ENCODE data around the gene PLA2G4E. TPM values are rescaled to one million over a fixed set of nuclear protein-coding genes. Genes with fewer than 3 reads are reported as not detected.

Gene PLA2G4E
- total RNA-seq, 8 experiments from 2014 or later = 0.08 to 0.52 (median 0.28) TPM; not detected in 4

- no peaks in the 10 kb centered on the region for H3K4me1 ChIP-seq (replicated peaks in 1 of 2)
- no peak overlapping the region for H3K4me3 ChIP-seq
- in situ Hi-C loops (cut with MboI; ENCODE audit: low pct_unique_long_range_greater_than_20kb in 2 of 9, low sequenced_read_pairs in 9 of 9, unreplicated experiment in 9 of 9) = loop anchor here in 2 of 9 experiments (25.0 kb wide), 1 partner anchor 153 kb away; no protein-coding TSS in a partner anchor
- WGBS, 10 experiments = 63 to 96% (median 81%) methylated on average over 3 to 8 of the region's 17 CpGs; no CpG with 5 or more reads in 2 of the 10 experiments
- ATAC-seq (replicated peaks in 6 of 8) = no peak
- no peak overlapping the region for H3K27ac ChIP-seq
Measured at GRCh38 chr15:41983621-41984571, 36.9 kb downstream of the PLA2G4E start.

DNA sequence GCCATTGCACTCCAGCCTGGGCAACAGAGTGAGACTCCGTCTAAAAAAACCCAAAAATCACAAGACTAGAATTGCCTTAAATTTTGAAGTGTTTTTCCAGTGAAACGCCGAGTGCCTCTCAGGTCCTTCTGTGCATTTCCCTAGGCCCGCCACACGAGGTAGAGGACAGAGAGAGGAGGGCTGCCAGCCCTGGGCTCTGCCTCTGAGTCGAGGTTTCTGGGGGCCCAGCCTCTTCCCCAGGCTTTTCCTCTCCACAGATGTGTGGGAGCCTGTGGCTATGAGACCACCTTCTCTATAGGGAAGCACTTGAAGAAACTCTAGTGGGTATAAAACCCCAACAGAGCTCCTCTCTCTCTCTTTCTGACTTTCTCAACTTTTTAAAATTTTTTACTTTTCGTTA lies 37.6 kb downstream of the PLA2G4E start:
- no peak for ATAC-seq (replicated peaks in 6 of 8)

DNA sequence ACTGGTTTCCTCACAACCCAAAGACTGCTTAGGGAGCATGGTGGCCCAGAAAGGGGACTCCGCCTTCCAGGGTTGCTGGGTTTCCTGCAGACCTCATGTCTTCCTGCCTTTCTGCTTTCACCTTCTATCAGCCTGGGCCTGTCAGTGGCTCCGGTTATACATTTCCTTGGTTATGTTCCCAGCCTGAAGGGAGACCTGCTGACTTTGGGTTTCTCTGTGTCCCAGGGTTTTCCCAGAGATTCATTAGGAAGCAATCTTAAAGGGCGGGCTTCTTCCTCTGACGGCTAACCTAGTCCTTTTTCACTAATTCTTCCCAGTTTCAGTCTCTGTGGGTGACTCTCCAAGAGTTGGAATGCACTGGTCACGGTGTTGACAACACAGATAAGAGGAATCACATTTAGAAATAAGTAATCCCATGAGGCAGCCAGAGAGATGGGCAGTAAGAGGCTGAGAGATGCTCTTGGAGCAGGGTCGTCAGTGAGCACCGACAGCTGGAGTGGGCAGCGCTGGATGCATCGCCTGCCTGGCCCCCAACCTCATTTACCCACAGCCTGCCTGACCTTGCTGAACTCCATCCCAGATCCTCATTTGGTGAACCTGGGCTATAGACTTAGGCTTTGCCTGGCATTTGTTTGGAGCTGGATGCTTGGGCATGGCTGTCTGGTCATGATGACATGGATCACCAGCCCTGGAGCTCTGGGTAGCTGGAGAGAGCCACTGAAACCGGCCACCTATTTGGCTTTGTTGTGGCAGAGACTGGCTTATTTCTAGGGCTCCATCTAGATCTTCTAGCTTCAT lies 38.5 kb downstream of the PLA2G4E start:
- in situ Hi-C loops (cut with MboI; ENCODE audit: low pct_unique_long_range_greater_than_20kb in 2 of 9, low sequenced_read_pairs in 9 of 9, unreplicated experiment in 9 of 9) = loop anchor here in 2 of 9 experiments (25.0 kb wide), 1 partner anchor 155 kb away; no protein-coding TSS in a partner anchor
- Histone ChIP-seq H3K4me3 (no peak overlapping the region), H3K4me1 (replicated peaks in 1 of 2) (no peaks in the 10 kb centered on the region), H3K27ac (no peak overlapping the region)
- 73 to 98% (median 87%) methylated on average over 1 to 8 of the region's 10 CpGs for WGBS, 10 experiments
- ATAC-seq (replicated peaks in 6 of 8) = no peak

More for the DNA sequence above, 37.6 kb downstream of the PLA2G4E start:
- H3K4me1 ChIP-seq (replicated peaks in 1 of 2) = no peaks in the 10 kb centered on the region
- H3K4me3 ChIP-seq = no peak overlapping the region
- no peak overlapping the region for H3K27ac ChIP-seq
- in situ Hi-C loops (cut with MboI; ENCODE audit: low pct_unique_long_range_greater_than_20kb in 2 of 9, low sequenced_read_pairs in 9 of 9, unreplicated experiment in 9 of 9) = loop anchor here in 2 of 9 experiments (25.0 kb wide), 1 partner anchor 154 kb away; no protein-coding TSS in a partner anchor
- WGBS, 10 experiments = 60 to 100% (median 70%) methylated on average over 2 to 7 of the region's 7 CpGs; no CpG with 5 or more reads in 3 of the 10 experiments

- no peaks in the 10 kb centered on the region for H3K4me1 ChIP-seq (replicated peaks in 1 of 2)
- peak in 3 of 8 experiments; percentile 63 to 69 (median 66) for ATAC-seq (replicated peaks in 6 of 8)
- no peak overlapping the region for H3K27ac ChIP-seq
- H3K4me3 ChIP-seq = no peak overlapping the region
- 20 to 100% (median 74%) methylated on average over 1 to 8 of the region's 10 CpGs for WGBS, 10 experiments
- in situ Hi-C loops (cut with MboI; ENCODE audit: low pct_unique_long_range_greater_than_20kb in 2 of 9, low sequenced_read_pairs in 9 of 9, unreplicated experiment in 9 of 9) = loop anchor here in 2 of 9 experiments (25.0 kb wide), 1 partner anchor 156 kb away; no protein-coding TSS in a partner anchor
Measured at GRCh38 chr15:41981371-41982132, 39.3 kb downstream of the PLA2G4E start.

GRCh38 chr15:41980654-41981323 lies 40.1 kb downstream of the PLA2G4E start:
- in situ Hi-C loops (cut with MboI; ENCODE audit: low pct_unique_long_range_greater_than_20kb in 2 of 9, low sequenced_read_pairs in 9 of 9, unreplicated experiment in 9 of 9) = loop anchor here in 2 of 9 experiments (25.0 kb wide), 1 partner anchor 157 kb away; no protein-coding TSS in a partner anchor
- peak in 2 of 8 experiments; percentile 62 to 72 for ATAC-seq (replicated peaks in 6 of 8)
- Histone ChIP-seq H3K27ac (no peak overlapping the region), H3K4me3 (no peak overlapping the region), H3K4me1 (replicated peaks in 1 of 2) (no peaks in the 10 kb centered on the region)
- WGBS, 10 experiments = 42 to 95% (median 78%) methylated on average over 1 to 4 of the region's 7 CpGs; no CpG with 5 or more reads in 3 of the 10 experiments

- Histone ChIP-seq H3K4me3 (no peak overlapping the region), H3K4me1 (replicated peaks in 1 of 2) (no peaks in the 10 kb centered on the region), H3K27ac (no peak overlapping the region)
- in situ Hi-C loops (cut with MboI; ENCODE audit: low pct_unique_long_range_greater_than_20kb in 2 of 9, low sequenced_read_pairs in 9 of 9, unreplicated experiment in 9 of 9) = loop anchor here in 2 of 9 experiments (25.0 kb wide), 1 partner anchor 158 kb away; no protein-coding TSS in a partner anchor
- peak in 3 of 8 experiments; percentile 34 to 52 (median 48) for ATAC-seq (replicated peaks in 6 of 8)
- WGBS, 10 experiments = 50 to 93% (median 81%) methylated on average over 1 to 5 of the region's 5 CpGs; no CpG with 5 or more reads in 1 of the 10 experiments
Measured at GRCh38 chr15:41979493-41980266, 41.2 kb downstream of the PLA2G4E start.

- ATAC-seq (replicated peaks in 6 of 8) = no peak
- WGBS, 10 experiments = 33 to 92% (median 90%) methylated on average over 1 to 2 of the region's 4 CpGs; no CpG with 5 or more reads in 5 of the 10 experiments
- Histone ChIP-seq H3K27ac (no peak overlapping the region), H3K4me1 (replicated peaks in 1 of 2) (no peaks in the 10 kb centered on the region), H3K4me3 (no peak overlapping the region)
- in situ Hi-C loops (cut with MboI; ENCODE audit: low pct_unique_long_range_greater_than_20kb in 2 of 9, low sequenced_read_pairs in 9 of 9, unreplicated experiment in 9 of 9) = loop anchor here in 2 of 9 experiments (25.0 kb wide), 1 partner anchor 159 kb away; no protein-coding TSS in a partner anchor
Measured at GRCh38 chr15:41978534-41978933, 42.3 kb downstream of the PLA2G4E start.

DNA sequence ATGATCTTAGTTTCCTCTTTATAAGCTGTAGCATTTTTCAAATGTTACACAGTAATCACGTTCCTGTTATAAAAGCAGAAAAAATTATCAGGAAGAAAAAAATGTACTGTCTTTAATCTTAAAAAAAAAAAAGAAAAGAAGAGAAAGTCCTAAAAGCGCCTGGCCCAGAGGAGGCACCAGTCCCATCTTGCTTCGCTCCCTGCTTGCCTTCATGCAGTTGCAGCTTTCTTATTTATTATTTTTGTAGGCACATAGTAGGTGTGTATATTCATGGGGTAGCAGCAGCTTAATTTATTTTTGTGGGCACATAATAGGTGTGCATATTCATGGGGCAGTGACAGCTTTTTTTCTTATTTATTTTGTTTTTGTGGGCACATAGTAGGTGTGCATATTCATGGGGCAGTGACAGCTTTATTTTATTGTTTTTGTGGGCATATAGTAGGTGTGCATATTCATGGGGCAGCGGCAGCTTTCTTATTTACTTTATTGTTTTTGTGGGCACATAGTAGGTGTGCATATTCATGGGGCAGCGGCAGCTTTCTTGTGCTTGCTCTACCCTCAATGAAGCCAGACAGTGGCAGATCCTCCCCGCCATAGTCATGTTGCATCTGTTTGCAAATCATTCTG lies 43.0 kb downstream of the PLA2G4E start:
- Histone ChIP-seq H3K27ac (no peak overlapping the region), H3K4me3 (no peak overlapping the region), H3K4me1 (replicated peaks in 1 of 2) (no peaks in the 10 kb centered on the region)
- 21 to 92% (median 72%) methylated on average over 3 to 6 of the region's 6 CpGs for WGBS, 10 experiments
- ATAC-seq (replicated peaks in 6 of 8) = no peak
- in situ Hi-C loops (cut with MboI; ENCODE audit: low pct_unique_long_range_greater_than_20kb in 2 of 9, low sequenced_read_pairs in 9 of 9, unreplicated experiment in 9 of 9) = loop anchor here in 2 of 9 experiments (25.0 kb wide), 1 partner anchor 159 kb away; no protein-coding TSS in a partner anchor

DNA sequence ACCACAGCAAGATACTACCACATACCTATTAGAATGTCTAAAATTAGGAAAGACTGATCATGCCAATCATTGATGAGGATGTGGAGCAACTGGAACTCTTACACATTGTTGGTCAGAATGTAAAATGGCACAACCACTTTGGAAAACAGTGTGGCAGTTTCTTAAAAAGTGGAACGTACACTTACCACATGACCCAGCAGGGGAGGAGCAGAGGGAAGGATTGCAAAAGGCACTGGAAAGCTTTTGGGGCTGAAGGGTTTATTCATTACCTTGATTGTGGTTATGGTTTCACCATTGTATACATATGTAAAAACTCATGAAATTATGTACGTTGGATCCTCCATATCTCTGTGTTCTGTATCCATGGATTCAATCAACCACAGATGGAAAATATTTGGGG lies 45.2 kb downstream of the PLA2G4E start:
- WGBS, 10 experiments = 10 to 100% (median 49%) methylated on average over 1 to 2 of the region's 2 CpGs; no CpG with 5 or more reads in 3 of the 10 experiments
- Histone ChIP-seq H3K4me3 (no peak overlapping the region), H3K27ac (no peak overlapping the region), H3K4me1 (replicated peaks in 1 of 2) (peaks cover 0 to 5% of the 10 kb centered on the region in 2 donors)
- in situ Hi-C loops (cut with MboI; ENCODE audit: low pct_unique_long_range_greater_than_20kb in 2 of 9, low sequenced_read_pairs in 9 of 9, unreplicated experiment in 9 of 9) = loop anchor here in 2 of 9 experiments (25.0 kb wide), 1 partner anchor 162 kb away; no protein-coding TSS in a partner anchor
- ATAC-seq (replicated peaks in 6 of 8) = no peak

GRCh38 chr15:41974041-41974440 lies 46.8 kb downstream of the PLA2G4E start:
- in situ Hi-C loops (cut with MboI; ENCODE audit: low pct_unique_long_range_greater_than_20kb in 2 of 9, low sequenced_read_pairs in 9 of 9, unreplicated experiment in 9 of 9) = no loop called here
- no peak overlapping the region for H3K4me3 ChIP-seq
- H3K4me1 ChIP-seq (replicated peaks in 1 of 2) = peaks cover 0 to 5% of the 10 kb centered on the region in 2 donors
- WGBS, 10 experiments = 70 to 100% (median 98%) methylated on average over 1 of the region's 1 CpG
- no peak overlapping the region for H3K27ac ChIP-seq
- no peak for ATAC-seq (replicated peaks in 6 of 8)

All from motor neuron (in vitro differentiated cells).